ENCODE data around the gene ALDH3B2. TPM values are rescaled to one million over a fixed set of nuclear protein-coding genes. Genes with fewer than 3 reads are reported as not detected.

The ALDH3B2 gene
- total and polyA plus RNA-seq, 2 of the 8 experiments (the other 6 are each of a cell fraction or from before 2014, with no cell fraction given): not detected

DNA sequence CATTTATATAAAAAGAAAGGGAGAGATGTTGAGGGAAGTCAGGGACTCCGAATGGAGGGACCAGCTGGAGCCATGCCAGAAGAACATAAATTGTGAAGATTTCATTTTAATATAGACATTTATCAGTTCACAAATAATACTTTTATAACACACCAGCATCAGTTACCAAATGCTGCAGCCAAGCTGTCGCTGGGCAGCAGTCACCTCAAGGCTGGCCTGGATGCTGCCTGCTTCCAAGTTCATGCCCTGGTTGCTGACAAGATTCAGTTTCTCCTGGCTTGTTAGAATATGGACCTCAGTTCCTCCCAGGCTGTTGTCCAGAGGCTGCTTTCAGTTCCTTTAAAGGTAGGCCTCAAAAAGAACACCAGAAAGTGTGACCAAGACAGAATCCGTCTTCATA is 30.8 kb upstream of the ALDH3B2 start (continued):
- TF ChIP-seq GTF2F1 (IDR thresholded peaks at IDR 0.05; ENCODE audit: borderline replicate concordance, low read depth, low read length): no peak
- TF ChIP-seq SAP30 (IDR thresholded peaks at IDR 0.05; ENCODE audit: insufficient read depth, insufficient replicate concordance, low read length): no peak
- no peak for TF ChIP-seq CBX8 (IDR thresholded peaks at IDR 0.05; ENCODE audit: borderline replicate concordance, low read depth, low read length)
- TF ChIP-seq, protein P1, sequence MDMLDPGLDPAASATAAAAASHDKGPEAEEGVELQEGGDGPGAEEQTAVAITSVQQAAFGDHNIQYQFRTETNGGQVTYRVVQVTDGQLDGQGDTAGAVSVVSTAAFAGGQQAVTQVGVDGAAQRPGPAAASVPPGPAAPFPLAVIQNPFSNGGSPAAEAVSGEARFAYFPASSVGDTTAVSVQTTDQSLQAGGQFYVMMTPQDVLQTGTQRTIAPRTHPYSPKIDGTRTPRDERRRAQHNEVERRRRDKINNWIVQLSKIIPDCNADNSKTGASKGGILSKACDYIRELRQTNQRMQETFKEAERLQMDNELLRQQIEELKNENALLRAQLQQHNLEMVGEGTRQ (IDR thresholded peaks at IDR 0.05; ENCODE audit: low read length): no peak
- TF ChIP-seq BCL11A (IDR thresholded peaks at IDR 0.05; ENCODE audit: low read depth in 2 of 2, low read length in 2 of 2): no peak
- no peak for TF ChIP-seq BACH1 (IDR thresholded peaks at IDR 0.05; ENCODE audit: low read length)
- no peak for TF ChIP-seq TAF7 (optimal IDR thresholded peaks at IDR 0.05; ENCODE audit: borderline replicate concordance, low read depth, low read length)

All from H1 (cell line).